Epithelial cell of proximal tubule (primary cell): ENCODE data around the gene PARM1. TPM values are rescaled to one million over a fixed set of nuclear protein-coding genes. Genes with fewer than 3 reads are reported as not detected.

Experiments
- DNase-seq: peaks from one replicate; pipeline ENCODE4 v3.0.0-alpha.2; 2011; ENCODE audit warnings: low read depth
- H3K4me3 ChIP-seq: 2 replicates; pipeline ENCODE4 v1.5.1; 2011; ENCODE audit warnings: low read depth, mild to moderate bottlenecking, low read length
- CTCF ChIP-seq: conservative IDR thresholded peaks from 2 replicates; pipeline ENCODE4 v1.5.1; 2012; ENCODE audit warnings: low read depth, mild to moderate bottlenecking, low read length
- total RNA-seq: library from RNA; depleted of rRNA; stranded (reverse); fragments of >200 nt; gene quantifications from 2 replicates; pipeline ENCODE4 v1.2.3, GENCODE V29; 2015

The PARM1 gene
- total RNA-seq, 1 donor from 2014 or later: 1.3 TPM

GRCh38 chr4:74997948-74998729, 65.2 kb downstream of the PARM1 start:
- no peak for TF ChIP-seq CTCF
- DNase-seq: no peak
- H3K4me3 ChIP-seq: no peak overlapping the region

- H3K4me3 ChIP-seq: no peak overlapping the region
- no peak for DNase-seq
- TF ChIP-seq CTCF: no peak
Observed at GRCh38 chr4:74999714-75000309, 66.9 kb downstream of the PARM1 start.

GRCh38 chr4:75001871-75002270, 69.0 kb downstream of the PARM1 start:
- DNase-seq: no peak
- no peak for TF ChIP-seq CTCF
- no peak overlapping the region for H3K4me3 ChIP-seq

GRCh38 chr4:75002381-75002780, 69.5 kb downstream of the PARM1 start:
- H3K4me3 ChIP-seq: no peak overlapping the region
- DNase-seq: no peak
- no peak for TF ChIP-seq CTCF

GRCh38 chr4:75003979-75004378, 71.1 kb downstream of the PARM1 start:
- no peak overlapping the region for H3K4me3 ChIP-seq
- DNase-seq: no peak
- no peak for TF ChIP-seq CTCF

GRCh38 chr4:75004755-75005668, 72.1 kb downstream of the PARM1 start:
- no peak overlapping the region for H3K4me3 ChIP-seq
- DNase-seq: no peak
- TF ChIP-seq CTCF: no peak
